PC-9 (cell line): ENCODE measurements around the gene ATP6V0E1. TPM values are rescaled to one million over a fixed set of nuclear protein-coding genes. Genes with fewer than 3 reads are reported as not detected.

Experiments
- BruUV-seq: library from RNA; stranded (reverse); fragments of 400-500 nt; replicated peaks from 2 replicates; lab custom pipeline; 2021; lab: Mats Ljungman, UMichigan
- CTCF ChIA-PET: fragments of 300-600 bp; sonication (Branson Sonifier 250); formaldehyde crosslinking; loops from one replicate; lab custom pipeline; 2022; ENCODE audit warnings: antibody characterized with exemption; lab: Charles Lee
- POLR2A ChIA-PET: fragments of 300-600 bp; sonication (Branson Sonifier 250); formaldehyde crosslinking; loops from one replicate; lab custom pipeline; 2022; ENCODE audit warnings: antibody characterized with exemption; ENCODE audit not compliant: unreplicated experiment; lab: Charles Lee
- DNase-seq, 2 experiments: peaks; one replicate each; pipeline versions ENCODE4 v3.0.0 to v3.0.0-alpha.2; 2015 to 2022; ENCODE audit warnings: mixed read lengths in 1 of 2
- H2AFZ ChIP-seq: fragments of 200-600 bp; sonication (generic); 2 replicates; pipeline ENCODE4 v1.8.1; 2017; ENCODE audit warnings: antibody characterized with exemption
- H3F3A ChIP-seq: fragments of 200-600 bp; sonication (generic); 2 replicates; pipeline ENCODE4 v1.8.1; 2017; ENCODE audit warnings: antibody characterized with exemption, mild to moderate bottlenecking, low read depth; ENCODE audit not compliant: insufficient read depth
- H3K27ac ChIP-seq: fragments of 200-600 bp; sonication (generic); 2 replicates; pipeline ENCODE4 v1.6.1; 2016; ENCODE audit warnings: mixed run types
- H3K27me3 ChIP-seq: fragments of 200-600 bp; sonication (generic); 2 replicates; pipeline ENCODE4 v1.6.1; 2016; ENCODE audit warnings: low read depth, mixed run types; ENCODE audit not compliant: insufficient read depth
- H3K36me3 ChIP-seq: fragments of 200-600 bp; sonication (generic); 2 replicates; pipeline ENCODE4 v1.6.1; 2016; ENCODE audit warnings: low read depth, mixed run types
- H3K4me1 ChIP-seq: fragments of 200-600 bp; sonication (generic); replicated peaks from 2 replicates; pipeline ENCODE4 v1.6.1; 2016; ENCODE audit warnings: mixed run types; ENCODE audit not compliant: insufficient read depth
- H3K4me2 ChIP-seq: fragments of 200-600 bp; sonication (generic); 2 replicates; pipeline ENCODE4 v1.6.1; 2017; ENCODE audit warnings: mixed run types
- H3K4me3 ChIP-seq: fragments of 200-600 bp; sonication (generic); 2 replicates; pipeline ENCODE4 v1.6.1; 2016; ENCODE audit warnings: mixed run types
- H3K79me2 ChIP-seq: fragments of 200-600 bp; sonication (generic); 2 replicates; pipeline ENCODE4 v1.6.1; 2017; ENCODE audit warnings: low read depth, mixed run types
- H3K9me2 ChIP-seq: fragments of 200-600 bp; sonication (generic); 2 replicates; pipeline ENCODE4 v1.8.1; 2017; ENCODE audit warnings: mild to moderate bottlenecking; ENCODE audit not compliant: insufficient read depth
- H3K9me3 ChIP-seq: fragments of 200-600 bp; sonication (generic); 2 replicates; pipeline ENCODE4 v1.8.1; 2016; ENCODE audit warnings: low read depth; ENCODE audit not compliant: insufficient read depth
- H4K20me1 ChIP-seq: fragments of 200-600 bp; sonication (generic); 2 replicates; pipeline ENCODE4 v1.8.1; 2017; ENCODE audit not compliant: insufficient read depth
- CTCF ChIP-seq: fragments of 200-600 bp; sonication (generic); conservative IDR thresholded peaks from 2 replicates; pipeline ENCODE4 v1.6.1; 2017; ENCODE audit warnings: mixed run types, antibody characterized with exemption, mild to moderate bottlenecking, moderate library complexity
- EZH2 ChIP-seq: fragments of 200-600 bp; sonication (generic); IDR thresholded peaks from 2 replicates; pipeline ENCODE4 v1.8.0; 2017; ENCODE audit warnings: antibody characterized with exemption, low read depth
- intact Hi-C: fragments of 100-400 bp; cut with micrococcal nuclease; formaldehyde crosslinking; loops from one replicate; pipeline ENCODE4 v1.10.0; 2022; ENCODE audit not compliant: unreplicated experiment
- total RNA-seq: library from RNA; stranded (reverse); gene quantifications from 2 replicates; pipeline ENCODE4 v1.2.3, GENCODE V29; 2021

ATP6V0E1 gene
- total RNA-seq, 1 experiment from 2014 or later = 251 TPM

- H3K4me3 ChIP-seq = no peak overlapping the region
- H3K27ac ChIP-seq = no peak overlapping the region
- no peak for DNase-seq
- H3K9me2 ChIP-seq = no peaks in the 10 kb centered on the region
- ChIA-PET POLR2A (no interaction called here), CTCF (interaction anchor here (0.6 to 0.9 kb wide), 3 partner anchors 24 to 191 kb away, joined by 3 to 6 read pairs (median 3); no protein-coding TSS in a partner anchor)
- peaks cover 24% of the 10 kb centered on the region for H3F3A ChIP-seq
- intact Hi-C loops = no loop called here
- H3K4me1 ChIP-seq = peaks cover 24% of the 10 kb centered on the region
- no peaks in the 10 kb centered on the region for H3K27me3 ChIP-seq
- H3K4me2 ChIP-seq = no peak overlapping the region
- no peaks in the 10 kb centered on the region for H3K9me3 ChIP-seq
- H4K20me1 ChIP-seq = peaks cover 31% of the 10 kb centered on the region
- no peak overlapping the region for H2AFZ ChIP-seq
- no TSS peak for BruUV-seq
- no peak for TF ChIP-seq CTCF
- no peak for TF ChIP-seq EZH2
- peaks cover 86% of the 10 kb centered on the region for H3K79me2 ChIP-seq
- H3K36me3 ChIP-seq = 0 out of 2 replicates have a peak, but pooled peaks cover 3% of the 10 kb centered on the region
Measured at GRCh38 chr5:173011566-173011965, 28.0 kb downstream of the ATP6V0E1 start.

DNA sequence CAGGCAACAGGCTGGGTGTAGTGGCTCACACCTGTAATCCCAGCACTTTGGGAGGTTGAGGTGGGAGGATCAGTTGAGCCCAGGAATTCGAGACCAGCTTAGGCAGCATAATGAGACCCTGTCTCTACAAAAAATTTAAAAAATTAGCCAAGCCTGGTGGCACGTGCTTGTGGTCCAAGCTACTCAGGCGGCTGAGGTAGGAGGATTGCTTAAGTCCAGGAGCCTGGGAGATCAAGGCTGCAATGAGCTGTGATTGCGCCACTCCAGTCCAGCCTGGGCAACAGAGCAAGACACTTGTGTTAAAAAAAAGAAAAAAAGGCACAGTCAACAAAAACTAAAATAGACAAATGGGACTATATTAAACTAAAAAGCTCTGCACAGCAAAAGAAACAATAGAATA lies 29.3 kb downstream of the ATP6V0E1 start:
- H3K4me1 ChIP-seq = peaks cover 34% of the 10 kb centered on the region
- no peak overlapping the region for H2AFZ ChIP-seq
- 0 out of 2 replicates have a peak, but pooled peaks cover 3% of the 10 kb centered on the region for H3K36me3 ChIP-seq
- H4K20me1 ChIP-seq = peaks cover 19% of the 10 kb centered on the region
- no peak overlapping the region for H3K27ac ChIP-seq
- H3F3A ChIP-seq = peaks cover 31% of the 10 kb centered on the region
- no peak overlapping the region for H3K4me3 ChIP-seq
- H3K9me3 ChIP-seq = no peaks in the 10 kb centered on the region
- no peak overlapping the region for H3K4me2 ChIP-seq
- H3K27me3 ChIP-seq = no peaks in the 10 kb centered on the region
- TF ChIP-seq EZH2 = no peak
- TF ChIP-seq CTCF = no peak
- intact Hi-C loops = no loop called here
- POLR2A ChIA-PET = no interaction called here
- peaks cover 83% of the 10 kb centered on the region for H3K79me2 ChIP-seq
- BruUV-seq = no TSS peak
- CTCF ChIA-PET = no interaction called here
- DNase-seq = no peak
- no peaks in the 10 kb centered on the region for H3K9me2 ChIP-seq

GRCh38 chr5:173014671-173015070 lies 31.1 kb downstream of the ATP6V0E1 start:
- Histone ChIP-seq H3K9me2 (no peaks in the 10 kb centered on the region), H3K4me3 (no peak overlapping the region), H3K27me3 (no peaks in the 10 kb centered on the region), H3F3A (peaks cover 31% of the 10 kb centered on the region), H3K27ac (peak overlapping the region; percentile 74; the same call in 1 of the 2 replicates), H3K4me2 (peak overlapping the region; percentile 69; the same call in 1 of the 2 replicates), H2AFZ (no peak overlapping the region), H3K9me3 (no peaks in the 10 kb centered on the region), H3K4me1 (peaks cover 34% of the 10 kb centered on the region), H3K36me3 (0 out of 2 replicates have a peak, but pooled peaks cover 3% of the 10 kb centered on the region), H3K79me2 (peaks cover 87% of the 10 kb centered on the region), H4K20me1 (peaks cover 25% of the 10 kb centered on the region)
- BruUV-seq = no TSS peak
- TF ChIP-seq EZH2 (no peak), CTCF (no peak)
- CTCF ChIA-PET = no interaction called here
- DNase-seq = no peak
- intact Hi-C loops = loop anchor here (5.0 kb wide), 1 partner anchor 43 kb away; the partner anchor contains the start of gene CREBRF
- POLR2A ChIA-PET = no interaction called here
